ENCODE measurements around the gene ITSN1.

DNA sequence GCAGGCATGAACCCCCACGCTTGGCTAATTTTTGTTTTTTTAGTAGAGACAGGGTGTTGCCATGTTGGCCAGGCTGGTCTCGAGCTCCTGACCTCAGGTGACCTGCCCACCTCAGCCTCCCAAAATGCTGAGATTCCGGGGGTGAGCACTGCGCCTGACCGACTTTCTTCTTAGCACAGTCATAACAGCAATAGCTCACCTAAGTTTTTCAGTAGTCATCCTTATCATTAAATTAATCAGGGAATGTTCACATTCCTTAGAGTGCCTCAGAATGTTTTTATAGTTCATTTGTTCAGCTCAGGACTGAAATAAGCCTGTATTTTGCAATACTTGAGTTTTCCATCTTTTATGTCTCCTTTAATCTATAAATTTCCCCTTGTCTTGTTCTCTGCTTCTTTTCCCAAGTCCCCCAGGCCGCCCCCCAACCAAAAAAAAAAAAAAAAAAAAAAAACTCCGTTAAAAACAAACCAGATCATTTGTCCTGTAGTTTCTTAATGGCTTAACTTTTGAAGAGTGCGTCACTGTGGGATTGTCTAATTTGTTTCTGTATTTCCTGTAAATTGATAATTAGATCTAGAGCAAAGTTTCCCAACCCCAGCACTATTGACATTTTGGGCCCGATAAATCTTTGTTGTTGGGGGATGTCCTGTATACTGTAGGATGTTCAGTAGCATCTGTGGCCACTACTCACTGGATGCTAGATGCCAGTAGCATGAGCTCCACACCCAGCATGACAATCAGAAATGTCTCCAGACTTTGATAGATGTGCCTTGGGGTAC, 120.7 kb downstream of the ITSN1 start:
- TF ChIP-seq, protein P1, sequence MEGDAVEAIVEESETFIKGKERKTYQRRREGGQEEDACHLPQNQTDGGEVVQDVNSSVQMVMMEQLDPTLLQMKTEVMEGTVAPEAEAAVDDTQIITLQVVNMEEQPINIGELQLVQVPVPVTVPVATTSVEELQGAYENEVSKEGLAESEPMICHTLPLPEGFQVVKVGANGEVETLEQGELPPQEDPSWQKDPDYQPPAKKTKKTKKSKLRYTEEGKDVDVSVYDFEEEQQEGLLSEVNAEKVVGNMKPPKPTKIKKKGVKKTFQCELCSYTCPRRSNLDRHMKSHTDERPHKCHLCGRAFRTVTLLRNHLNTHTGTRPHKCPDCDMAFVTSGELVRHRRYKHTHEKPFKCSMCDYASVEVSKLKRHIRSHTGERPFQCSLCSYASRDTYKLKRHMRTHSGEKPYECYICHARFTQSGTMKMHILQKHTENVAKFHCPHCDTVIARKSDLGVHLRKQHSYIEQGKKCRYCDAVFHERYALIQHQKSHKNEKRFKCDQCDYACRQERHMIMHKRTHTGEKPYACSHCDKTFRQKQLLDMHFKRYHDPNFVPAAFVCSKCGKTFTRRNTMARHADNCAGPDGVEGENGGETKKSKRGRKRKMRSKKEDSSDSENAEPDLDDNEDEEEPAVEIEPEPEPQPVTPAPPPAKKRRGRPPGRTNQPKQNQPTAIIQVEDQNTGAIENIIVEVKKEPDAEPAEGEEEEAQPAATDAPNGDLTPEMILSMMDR (IDR thresholded peaks at IDR 0.05): no peak
- no peak for TF ChIP-seq POLR2A (IDR thresholded peaks at IDR 0.05)
